DND-41 (cell line): ENCODE measurements around the gene VPS8.

Experiments
- ATAC-seq: fragments of 200-7000 bp; cut with Tn5 transposase; 3 replicates; pipeline ENCODE4 v1.9.1; 2021; ENCODE audit warnings: low read depth; ENCODE audit not compliant: insufficient read depth
- DNase-seq: peaks from one replicate; pipeline ENCODE4 v3.0.0-alpha.2; 2020
- H2AFZ ChIP-seq: 2 replicates; pipeline ENCODE4 v1.6.0; 2012; ENCODE audit warnings: low read depth, low read length
- H3K27ac ChIP-seq: 2 replicates; pipeline ENCODE4 v1.5.1; 2012; ENCODE audit warnings: low read length, inconsistent platforms
- H3K27me3 ChIP-seq: fragments of 200-600 bp; sonication (generic); 2 replicates; pipeline ENCODE4 v1.6.0; 2012; ENCODE audit warnings: low read length, mild to moderate bottlenecking, inconsistent platforms; ENCODE audit not compliant: insufficient read depth, poor library complexity
- H3K36me3 ChIP-seq: 2 replicates; pipeline ENCODE4 v1.5.1; 2012; ENCODE audit warnings: low read length, inconsistent platforms; ENCODE audit not compliant: insufficient read depth
- H3K4me1 ChIP-seq: 2 replicates; pipeline ENCODE4 v1.5.1; 2012; ENCODE audit warnings: mild to moderate bottlenecking, low read length; ENCODE audit not compliant: insufficient read depth
- H3K4me2 ChIP-seq: 2 replicates; pipeline ENCODE4 v1.6.0; 2012; ENCODE audit warnings: mild to moderate bottlenecking, moderate library complexity, low read length, inconsistent platforms; ENCODE audit not compliant: insufficient read depth
- H3K4me3 ChIP-seq, 2 experiments: fragments of 200-600 bp in 1 of 2; shearing (Covaris generic) in 1 of 2; 2 replicates each; pipeline ENCODE4 v1.5.1; 2012 to 2016; ENCODE audit warnings: inconsistent platforms in 2 of 2, low read length in 2 of 2, mild to moderate bottlenecking in 2 of 2, low read depth in 1 of 2, moderate library complexity in 1 of 2
- H3K79me2 ChIP-seq: 2 replicates; pipeline ENCODE4 v1.6.0; 2012; ENCODE audit warnings: low read length, inconsistent platforms; ENCODE audit not compliant: insufficient read depth
- H3K9ac ChIP-seq: 2 replicates; pipeline ENCODE4 v1.6.0; 2012; ENCODE audit warnings: low read depth, mild to moderate bottlenecking, inconsistent platforms, low read length, moderate library complexity
- H3K9me3 ChIP-seq: 2 replicates; pipeline ENCODE4 v1.5.1; 2012; ENCODE audit warnings: low read length, moderate library complexity, mild to moderate bottlenecking, inconsistent platforms; ENCODE audit not compliant: insufficient read depth, severe bottlenecking
- H4K20me1 ChIP-seq: 2 replicates; pipeline ENCODE4 v1.6.0; 2012; ENCODE audit warnings: low read length; ENCODE audit not compliant: insufficient read depth
- CTCF ChIP-seq: IDR thresholded peaks from 2 replicates; pipeline ENCODE4 v1.5.1; 2012; ENCODE audit warnings: borderline replicate concordance, low read length, moderate library complexity, mild to moderate bottlenecking; ENCODE audit not compliant: poor library complexity, severe bottlenecking; ENCODE audit errors: extremely low read depth
- EZH2 ChIP-seq: IDR thresholded peaks from 3 replicates; pipeline ENCODE4 v1.6.1; 2012; ENCODE audit warnings: borderline replicate concordance, low read depth, mild to moderate bottlenecking, moderate library complexity, low read length, inconsistent platforms; ENCODE audit not compliant: severe bottlenecking

Gene VPS8

GRCh38 chr3:184806567-184807271 is 5.2 kb upstream of the VPS8 start:
- TF ChIP-seq CTCF: no peak
- no peak overlapping the region for H3K4me3 ChIP-seq
- no peak overlapping the region for H3K4me2 ChIP-seq
- no peaks in the 10 kb centered on the region for H3K79me2 ChIP-seq
- H3K27me3 ChIP-seq: peaks cover 13% of the 10 kb centered on the region
- H3K27ac ChIP-seq: no peak overlapping the region
- H2AFZ ChIP-seq: no peak overlapping the region
- H3K4me1 ChIP-seq: peaks cover 8% of the 10 kb centered on the region
- no peaks in the 10 kb centered on the region for H3K9me3 ChIP-seq
- no peaks in the 10 kb centered on the region for H3K36me3 ChIP-seq
- ATAC-seq (no peak), DNase-seq (no peak)
- no peak overlapping the region for H3K9ac ChIP-seq
- no peaks in the 10 kb centered on the region for H4K20me1 ChIP-seq

GRCh38 chr3:184807549-184807948 is 4.4 kb upstream of the VPS8 start:
- Histone ChIP-seq H3K9me3 (no peaks in the 10 kb centered on the region), H3K4me1 (peaks cover 11% of the 10 kb centered on the region), H3K27ac (no peak overlapping the region), H3K4me2 (no peak overlapping the region), H3K9ac (no peak overlapping the region), H3K79me2 (peaks cover 5% of the 10 kb centered on the region), H3K4me3 (no peak overlapping the region), H2AFZ (no peak overlapping the region), H4K20me1 (no peaks in the 10 kb centered on the region), H3K36me3 (no peaks in the 10 kb centered on the region), H3K27me3 (peaks cover 12% of the 10 kb centered on the region)
- ATAC-seq (no peak), DNase-seq (no peak)
- TF ChIP-seq CTCF: no peak
- TF ChIP-seq EZH2: no peak

GRCh38 chr3:184808021-184808420 is 3.9 kb upstream of the VPS8 start:
- no peaks in the 10 kb centered on the region for H4K20me1 ChIP-seq
- peaks cover 16% of the 10 kb centered on the region for H3K4me1 ChIP-seq
- peaks cover 10% of the 10 kb centered on the region for H3K79me2 ChIP-seq
- H3K9ac ChIP-seq: no peak overlapping the region
- no peak for DNase-seq
- H3K27me3 ChIP-seq: peaks cover 12% of the 10 kb centered on the region
- no peaks in the 10 kb centered on the region for H3K9me3 ChIP-seq
- H3K4me3 ChIP-seq: no peak overlapping the region
- H3K4me2 ChIP-seq: no peak overlapping the region
- H3K27ac ChIP-seq: no peak overlapping the region
- H3K36me3 ChIP-seq: no peaks in the 10 kb centered on the region
- no peak for ATAC-seq
- no peak for TF ChIP-seq EZH2
- TF ChIP-seq CTCF: no peak
- H2AFZ ChIP-seq: no peak overlapping the region

- H2AFZ ChIP-seq: no peak overlapping the region
- no peak overlapping the region for H3K27ac ChIP-seq
- no peak for DNase-seq
- H3K4me2 ChIP-seq: no peak overlapping the region
- peaks cover 9% of the 10 kb centered on the region for H3K27me3 ChIP-seq
- peaks cover 19% of the 10 kb centered on the region for H3K79me2 ChIP-seq
- TF ChIP-seq EZH2 (no peak), CTCF (no peak)
- no peaks in the 10 kb centered on the region for H4K20me1 ChIP-seq
- H3K4me1 ChIP-seq: peaks cover 28% of the 10 kb centered on the region
- no peaks in the 10 kb centered on the region for H3K9me3 ChIP-seq
- no peak for ATAC-seq
- no peak overlapping the region for H3K4me3 ChIP-seq
- no peak overlapping the region for H3K9ac ChIP-seq
- H3K36me3 ChIP-seq: peaks cover under 1% of the 10 kb centered on the region; the same call in 1 of the 2 replicates
These were observed 1.8 kb upstream of the VPS8 start for GRCh38 chr3:184810146-184810545.
